C4-2B (cell line): ENCODE results near the gene NLRP6.

Experiments used
- ZFX ChIP-seq: fragments of 450-650 bp; IDR thresholded peaks from 2 replicates; pipeline ENCODE4 v1.6.1; 2017
- TF ChIP-seq, protein P1 (sequence below): fragments of 450-650 bp; conservative IDR thresholded peaks from 2 replicates; pipeline ENCODE4 v1.5.1; 2017; ENCODE audit warnings: mild to moderate bottlenecking

DNA sequence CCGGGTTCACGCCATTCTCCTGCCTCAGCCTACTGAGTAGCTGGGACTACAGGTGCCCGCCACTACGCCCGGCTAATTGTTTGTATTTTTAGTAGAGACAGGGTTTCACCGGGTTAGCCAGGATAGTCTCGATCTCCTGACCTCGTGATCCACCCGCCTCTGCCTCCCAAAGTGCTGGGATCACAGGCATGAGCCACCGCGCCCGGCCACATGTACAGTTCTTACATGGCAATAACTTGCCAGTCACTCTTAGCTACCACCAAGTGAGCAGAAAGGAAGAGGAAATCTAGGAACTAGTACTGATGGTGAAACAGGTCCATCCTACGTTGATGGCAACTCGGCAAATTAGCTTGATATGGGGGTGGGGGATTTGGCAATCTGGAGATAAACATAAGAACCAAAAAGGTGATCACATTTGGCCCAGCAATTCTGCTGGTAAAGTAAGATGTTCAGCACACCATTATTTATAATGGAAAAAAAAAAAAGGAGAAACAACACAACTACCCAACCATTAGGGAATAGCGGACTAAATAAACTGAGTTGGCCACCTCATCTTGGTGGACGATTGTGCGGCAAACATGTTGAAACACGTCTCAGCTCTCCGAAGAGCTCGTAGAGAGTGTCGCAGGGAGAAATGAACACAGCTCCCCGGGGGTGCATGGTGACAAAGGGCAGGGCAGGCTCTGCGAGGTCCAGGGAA, 5.3 kb downstream of the NLRP6 start:
- TF ChIP-seq ZFX, result no peak
- TF ChIP-seq, protein P1, sequence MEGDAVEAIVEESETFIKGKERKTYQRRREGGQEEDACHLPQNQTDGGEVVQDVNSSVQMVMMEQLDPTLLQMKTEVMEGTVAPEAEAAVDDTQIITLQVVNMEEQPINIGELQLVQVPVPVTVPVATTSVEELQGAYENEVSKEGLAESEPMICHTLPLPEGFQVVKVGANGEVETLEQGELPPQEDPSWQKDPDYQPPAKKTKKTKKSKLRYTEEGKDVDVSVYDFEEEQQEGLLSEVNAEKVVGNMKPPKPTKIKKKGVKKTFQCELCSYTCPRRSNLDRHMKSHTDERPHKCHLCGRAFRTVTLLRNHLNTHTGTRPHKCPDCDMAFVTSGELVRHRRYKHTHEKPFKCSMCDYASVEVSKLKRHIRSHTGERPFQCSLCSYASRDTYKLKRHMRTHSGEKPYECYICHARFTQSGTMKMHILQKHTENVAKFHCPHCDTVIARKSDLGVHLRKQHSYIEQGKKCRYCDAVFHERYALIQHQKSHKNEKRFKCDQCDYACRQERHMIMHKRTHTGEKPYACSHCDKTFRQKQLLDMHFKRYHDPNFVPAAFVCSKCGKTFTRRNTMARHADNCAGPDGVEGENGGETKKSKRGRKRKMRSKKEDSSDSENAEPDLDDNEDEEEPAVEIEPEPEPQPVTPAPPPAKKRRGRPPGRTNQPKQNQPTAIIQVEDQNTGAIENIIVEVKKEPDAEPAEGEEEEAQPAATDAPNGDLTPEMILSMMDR, result no peak
